Measurements from ENCODE around the gene TMEM217.

DNA sequence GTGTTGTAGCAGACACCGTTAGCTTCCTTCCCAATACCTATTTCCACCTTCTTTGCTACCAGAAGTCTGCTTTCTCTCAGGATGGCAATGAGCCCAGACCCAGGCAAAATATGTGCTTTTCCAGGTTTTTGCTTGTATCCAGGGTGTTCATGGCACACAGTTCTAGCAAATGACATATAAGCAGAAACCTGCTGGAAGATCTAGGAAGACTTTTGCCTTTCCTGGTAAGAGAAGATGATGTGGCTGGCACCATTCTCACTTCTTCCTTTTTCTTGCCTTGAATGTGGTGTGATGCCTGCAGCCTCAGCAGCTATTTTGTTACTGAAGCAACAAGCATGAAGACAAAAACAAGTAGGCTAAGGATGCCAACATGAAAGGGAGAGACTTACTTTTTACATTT, 19.6 kb downstream of the TMEM217 start:
- TF ChIP-seq, protein P1, sequence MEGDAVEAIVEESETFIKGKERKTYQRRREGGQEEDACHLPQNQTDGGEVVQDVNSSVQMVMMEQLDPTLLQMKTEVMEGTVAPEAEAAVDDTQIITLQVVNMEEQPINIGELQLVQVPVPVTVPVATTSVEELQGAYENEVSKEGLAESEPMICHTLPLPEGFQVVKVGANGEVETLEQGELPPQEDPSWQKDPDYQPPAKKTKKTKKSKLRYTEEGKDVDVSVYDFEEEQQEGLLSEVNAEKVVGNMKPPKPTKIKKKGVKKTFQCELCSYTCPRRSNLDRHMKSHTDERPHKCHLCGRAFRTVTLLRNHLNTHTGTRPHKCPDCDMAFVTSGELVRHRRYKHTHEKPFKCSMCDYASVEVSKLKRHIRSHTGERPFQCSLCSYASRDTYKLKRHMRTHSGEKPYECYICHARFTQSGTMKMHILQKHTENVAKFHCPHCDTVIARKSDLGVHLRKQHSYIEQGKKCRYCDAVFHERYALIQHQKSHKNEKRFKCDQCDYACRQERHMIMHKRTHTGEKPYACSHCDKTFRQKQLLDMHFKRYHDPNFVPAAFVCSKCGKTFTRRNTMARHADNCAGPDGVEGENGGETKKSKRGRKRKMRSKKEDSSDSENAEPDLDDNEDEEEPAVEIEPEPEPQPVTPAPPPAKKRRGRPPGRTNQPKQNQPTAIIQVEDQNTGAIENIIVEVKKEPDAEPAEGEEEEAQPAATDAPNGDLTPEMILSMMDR (IDR thresholded peaks at IDR 0.05; ENCODE audit: low read length), result no peak
- no peak for TF ChIP-seq EZH2 (IDR thresholded peaks at IDR 0.05; ENCODE audit: borderline replicate concordance, low read length)

Data from OCI-LY1 (cell line).